ENCODE results near the gene HEPH.
"Not testable (repeated sequence)": the region's sequence is repeated elsewhere in the genome, so short reads cannot be mapped to it uniquely, and the experiment has no call there.

Gene HEPH

GRCh38 chrX:66163849-66164411 lies at the start of gene HEPH:
HEPH (plus strand) TSS chrX:66164247; CDS start chrX:66170571, 6,324 bp downstream.
- no peak for FAIRE-seq

DNA sequence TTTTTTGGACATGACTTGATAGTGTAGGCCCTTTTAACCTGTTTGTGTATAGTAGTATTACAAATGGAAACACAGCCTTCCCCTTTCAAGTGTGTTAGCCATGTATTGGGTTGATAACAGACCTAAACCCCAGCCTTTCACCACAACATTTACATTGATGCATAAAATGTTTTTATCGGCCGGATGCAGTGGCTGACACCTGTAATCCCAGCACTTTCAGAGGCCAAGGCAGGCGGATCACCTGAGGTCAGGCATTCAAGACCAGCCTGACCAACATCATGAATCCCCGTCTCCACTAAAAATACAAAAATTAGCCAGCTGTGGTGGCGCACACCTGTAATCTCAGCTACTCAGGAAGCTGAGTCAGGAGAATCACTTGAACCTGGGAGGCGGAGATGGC lies 45.3 kb upstream of the HEPH start:
- not testable (repeated sequence) for FAIRE-seq

GRCh38 chrX:66121354-66121753 lies 42.7 kb upstream of the HEPH start:
- FAIRE-seq = not testable (repeated sequence)

DNA sequence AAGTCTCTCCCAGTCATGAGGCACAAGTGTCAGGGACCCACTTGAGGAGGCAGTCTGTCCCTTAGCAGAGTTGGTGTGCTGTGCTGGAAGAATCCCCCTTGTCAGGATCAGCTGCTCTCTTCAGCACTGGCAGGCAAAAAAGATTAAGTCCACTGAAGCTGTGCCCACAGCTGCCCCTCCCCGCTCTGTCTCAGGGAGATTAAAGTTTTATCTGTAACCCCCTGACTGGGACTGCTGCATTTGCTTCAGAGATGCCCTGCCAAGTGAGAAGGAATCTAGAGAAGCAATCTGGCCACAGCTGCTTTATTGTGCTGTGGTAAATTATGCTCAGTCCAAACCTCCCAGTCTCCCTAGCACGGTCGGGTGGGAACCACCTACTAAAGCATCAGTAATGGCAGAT lies 37.4 kb upstream of the HEPH start:
- FAIRE-seq = no peak

DNA sequence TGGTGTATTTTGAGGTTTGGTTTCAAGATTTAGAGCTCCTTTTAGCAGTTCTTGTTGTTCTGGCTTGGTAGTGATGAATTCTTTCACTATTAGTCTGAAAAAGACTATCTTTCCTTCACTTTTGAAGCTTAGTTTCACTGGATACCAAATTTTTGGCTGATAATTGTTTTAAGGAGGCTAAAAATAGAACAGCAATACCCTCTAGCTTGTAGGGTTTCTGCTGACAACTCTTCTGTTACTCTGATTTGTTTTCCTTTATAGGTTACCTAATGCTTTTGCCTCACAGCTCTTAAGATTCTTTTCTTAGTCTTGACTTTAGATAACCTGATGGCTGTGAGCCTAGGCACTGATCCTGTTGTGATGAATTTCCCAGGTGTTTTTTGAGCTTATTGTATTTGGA lies 33.6 kb upstream of the HEPH start:
- FAIRE-seq = no peak

GRCh38 chrX:66135284-66135683 lies 28.8 kb upstream of the HEPH start:
- FAIRE-seq = not testable (repeated sequence)

GRCh38 chrX:66142351-66142750 lies 21.7 kb upstream of the HEPH start:
- FAIRE-seq = no peak

GRCh38 chrX:66144258-66144657 lies 19.8 kb upstream of the HEPH start:
- no peak for FAIRE-seq

DNA sequence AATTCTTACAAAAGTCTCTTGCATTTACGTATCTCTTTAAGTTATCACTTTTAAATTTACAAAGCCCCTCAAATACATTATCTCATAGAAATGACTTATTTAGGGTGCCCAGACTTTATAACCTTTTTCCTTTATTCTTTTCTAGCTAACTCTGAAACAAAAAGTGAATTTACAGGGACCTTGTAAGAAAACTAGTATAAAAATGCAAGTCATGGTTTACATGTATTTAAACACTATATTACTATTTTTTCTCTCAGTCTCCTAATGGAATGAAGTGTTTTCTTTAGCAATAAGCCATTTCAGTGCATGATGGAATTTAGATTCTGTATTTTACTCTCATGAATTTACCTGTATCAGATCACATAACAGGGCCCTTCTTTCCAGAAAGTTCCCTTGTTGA lies 14.5 kb upstream of the HEPH start:
- no peak for FAIRE-seq

DNA sequence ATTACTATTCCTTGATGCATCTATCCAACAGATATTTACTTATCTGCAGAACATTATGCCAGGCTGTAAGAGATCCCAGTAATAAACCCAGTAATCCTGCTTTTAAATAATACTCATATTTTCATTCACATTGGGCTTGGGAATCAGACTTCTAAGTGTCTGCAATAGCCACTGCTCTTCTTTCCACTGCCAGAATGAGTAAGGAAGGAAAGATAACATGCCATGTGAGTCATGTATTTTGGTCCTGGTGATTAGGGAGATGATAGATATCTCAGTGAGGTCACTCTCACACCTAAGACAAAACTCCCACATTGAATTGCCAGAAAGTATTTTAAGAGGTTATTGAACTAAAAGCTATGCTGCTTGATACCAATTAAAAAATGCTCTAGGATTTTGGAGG lies 13.9 kb upstream of the HEPH start:
- FAIRE-seq = no peak

DNA sequence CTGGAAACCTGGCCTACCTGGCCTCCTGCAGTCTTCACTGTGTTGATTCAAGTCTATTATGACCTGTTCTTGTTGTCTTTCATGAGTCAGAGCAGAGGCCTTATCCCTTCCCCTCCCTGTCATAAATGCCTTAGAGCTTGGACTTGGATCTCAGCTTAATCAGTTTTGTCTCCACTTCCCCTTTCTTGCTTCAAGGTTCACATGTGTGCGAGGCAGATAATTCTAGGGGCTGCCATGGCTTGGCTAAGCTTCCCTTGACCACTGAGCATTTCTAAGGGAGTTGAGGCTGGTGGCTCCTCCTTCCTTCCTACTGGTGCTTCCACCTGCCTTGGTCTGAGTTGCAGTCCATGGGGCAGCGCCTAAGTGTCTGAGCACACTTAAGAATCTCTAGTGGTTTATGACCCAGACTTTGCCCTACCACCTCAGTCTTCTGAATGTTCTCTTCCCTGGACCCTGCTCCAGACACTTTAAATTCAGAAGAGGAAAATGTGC lies 1.7 kb upstream of the HEPH start:
- no peak for FAIRE-seq

DNA sequence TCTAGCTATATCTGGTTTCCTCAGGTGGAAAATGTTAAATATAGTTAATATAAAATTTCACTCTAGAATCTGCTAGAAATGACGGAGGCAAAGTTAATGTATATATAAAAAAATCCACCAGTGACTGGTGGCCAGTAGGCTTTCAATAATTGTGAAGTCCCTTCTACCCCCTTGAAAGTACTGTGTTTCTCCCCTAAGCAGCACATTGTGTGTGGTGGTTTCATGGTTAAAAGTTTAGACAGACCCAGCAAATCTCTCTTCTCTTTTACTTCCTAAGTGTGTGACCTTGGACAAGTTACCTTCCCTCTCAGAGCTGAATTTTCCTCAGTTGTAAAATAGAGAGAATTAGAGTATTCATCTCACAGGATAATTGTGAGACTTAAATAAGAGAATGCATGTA lies 600 bp upstream of the HEPH start:
- no peak for FAIRE-seq

- FAIRE-seq = no peak
These were observed 423 bp downstream of the HEPH start for GRCh38 chrX:66164470-66164869.

GRCh38 chrX:66164931-66165330 lies 884 bp downstream of the HEPH start:
- no peak for FAIRE-seq

DNA sequence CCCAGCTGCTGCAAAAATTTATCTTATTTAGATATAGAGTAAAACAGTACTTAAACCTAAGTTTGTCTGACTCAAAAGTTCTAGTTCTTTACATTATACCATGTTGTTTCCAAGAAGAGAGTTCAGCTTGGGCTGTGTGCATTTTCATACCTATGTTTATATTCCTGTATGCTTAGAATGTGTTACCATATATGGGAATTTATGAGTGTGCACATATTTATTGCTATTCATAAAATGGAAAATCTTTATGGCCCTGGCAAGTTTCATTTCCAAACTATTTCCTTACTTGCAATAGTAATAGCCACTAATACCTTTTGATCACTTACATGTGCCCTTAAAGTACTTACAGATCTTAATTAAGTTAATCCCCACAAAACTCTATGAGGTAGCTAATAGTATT lies 2.6 kb downstream of the HEPH start:
- FAIRE-seq = no peak

- no peak for FAIRE-seq
These were observed 3.4 kb downstream of the HEPH start for GRCh38 chrX:66167431-66167830.

DNA sequence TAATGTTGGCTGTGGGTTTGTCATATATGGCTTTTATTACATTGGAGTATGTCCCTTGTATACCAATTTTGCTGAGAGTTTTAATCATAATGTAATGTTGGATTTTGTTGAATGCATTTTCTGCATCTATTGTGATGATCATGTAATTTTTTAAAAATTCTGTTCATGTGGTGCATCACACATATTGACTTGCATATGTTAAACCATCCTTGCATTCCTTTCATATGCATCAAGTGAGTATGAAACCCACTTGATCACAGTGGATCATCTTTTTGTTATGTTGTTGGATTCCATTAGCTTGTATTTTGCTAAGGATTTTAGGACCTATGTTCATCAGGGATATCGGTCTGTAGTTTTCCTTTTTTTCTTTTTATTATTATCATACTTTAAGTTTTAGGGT lies 12.1 kb downstream of the HEPH start:
- FAIRE-seq = no peak

GRCh38 chrX:66191563-66191962 lies 27.5 kb downstream of the HEPH start:
- no peak for FAIRE-seq

- FAIRE-seq = no peak
These were observed 29.8 kb downstream of the HEPH start for GRCh38 chrX:66193821-66194220.

DNA sequence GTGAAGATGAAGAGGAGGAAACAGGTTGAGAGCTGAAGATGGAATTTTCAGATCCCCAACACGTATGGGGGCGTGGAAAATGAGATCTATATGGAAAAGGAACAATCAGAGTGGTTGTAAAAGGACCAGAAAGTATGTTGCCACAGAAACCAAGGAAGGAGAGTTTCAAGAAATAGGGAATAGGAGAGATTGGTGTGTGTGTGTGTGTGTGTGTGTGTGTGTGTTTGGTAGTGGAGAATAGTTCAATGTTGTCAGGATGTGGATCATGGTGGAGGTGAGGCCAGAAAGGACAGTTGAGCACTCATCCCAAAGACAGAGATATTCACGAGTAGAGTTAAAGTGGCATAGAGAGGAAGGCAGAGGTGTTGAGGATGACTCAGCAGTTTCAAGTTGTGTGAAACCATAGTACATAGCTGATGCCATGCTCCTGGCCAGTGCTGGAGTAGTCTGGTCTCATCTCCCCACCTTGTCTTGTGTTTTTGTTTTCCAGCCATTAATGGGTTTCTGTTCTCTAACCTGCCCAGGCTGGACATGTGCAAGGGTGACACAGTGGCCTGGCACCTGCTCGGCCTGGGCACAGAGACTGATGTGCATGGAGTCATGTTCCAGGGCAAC lies 36.1 kb downstream of the HEPH start:
- no peak for FAIRE-seq

GRCh38 chrX:66200855-66201795 lies 37.1 kb downstream of the HEPH start:
- FAIRE-seq = no peak

DNA sequence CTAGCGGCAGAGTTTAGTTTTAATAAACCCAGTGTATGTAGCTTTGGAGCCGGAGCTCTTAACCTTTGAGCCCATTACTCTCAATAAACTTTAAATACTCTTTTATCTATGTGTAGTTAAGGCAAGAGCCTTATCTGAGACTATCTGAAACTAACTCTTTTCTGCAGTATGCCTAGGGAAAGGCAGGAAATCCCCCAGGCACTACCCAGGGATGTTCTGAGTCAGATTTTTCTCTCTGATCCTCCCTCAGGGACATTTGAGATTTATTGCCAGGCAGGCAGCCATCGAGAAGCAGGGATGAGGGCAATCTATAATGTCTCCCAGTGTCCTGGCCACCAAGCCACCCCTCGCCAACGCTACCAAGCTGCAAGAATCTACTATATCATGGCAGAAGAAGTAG lies 39.1 kb downstream of the HEPH start:
- no peak for FAIRE-seq

GRCh38 chrX:66221856-66222255 lies 57.8 kb downstream of the HEPH start:
- no peak for FAIRE-seq

- no peak for FAIRE-seq
These were observed 68.2 kb downstream of the HEPH start for GRCh38 chrX:66232296-66232695.
